ENCODE data around the gene IL1RAPL2.

The IL1RAPL2 gene

GRCh38 chrX:105458846-105459245 lies 892.8 kb downstream of the IL1RAPL2 start:
- ATAC-seq (replicated peaks) (no peak), DNase-seq (no peak)
- Mint-ChIP-seq H3K27me3 (no peaks in the 10 kb centered on the region), H3K27ac (no peak overlapping the region), H3K36me3 (no peaks in the 10 kb centered on the region), H3K9me3 (peaks cover 3 to 4% of the 10 kb centered on the region in 2 donors), H3K4me3 (no peak overlapping the region), H3K4me1 (no peaks in the 10 kb centered on the region)

DNA sequence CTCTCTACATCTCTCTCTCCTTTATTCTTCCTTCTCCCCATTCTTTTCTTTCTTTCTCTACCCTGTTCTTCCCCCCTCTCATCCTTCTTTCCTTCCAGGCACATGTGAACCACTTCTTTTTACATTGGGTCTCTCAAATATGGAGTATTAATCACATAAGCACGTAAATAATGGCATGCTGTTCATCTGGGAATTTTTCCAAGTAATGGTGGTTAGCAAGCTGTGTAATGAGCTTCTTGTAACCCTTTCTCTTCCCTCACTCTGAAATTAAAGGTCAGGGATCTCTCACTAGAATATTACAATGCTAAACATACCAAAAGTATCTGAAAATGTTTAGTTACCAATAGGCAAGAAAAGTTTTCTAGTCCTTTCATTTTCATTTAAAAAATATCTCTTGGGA lies 894.4 kb downstream of the IL1RAPL2 start:
- DNase-seq (no peak), ATAC-seq (replicated peaks) (no peak)
- no peak overlapping the region for H3K27ac Mint-ChIP-seq
- no peaks in the 10 kb centered on the region for H3K27me3 Mint-ChIP-seq
- H3K4me1 Mint-ChIP-seq: no peaks in the 10 kb centered on the region
- H3K9me3 Mint-ChIP-seq: peaks cover 2 to 4% of the 10 kb centered on the region in 2 donors
- H3K36me3 Mint-ChIP-seq: no peaks in the 10 kb centered on the region
- H3K4me3 Mint-ChIP-seq: no peak overlapping the region

DNA sequence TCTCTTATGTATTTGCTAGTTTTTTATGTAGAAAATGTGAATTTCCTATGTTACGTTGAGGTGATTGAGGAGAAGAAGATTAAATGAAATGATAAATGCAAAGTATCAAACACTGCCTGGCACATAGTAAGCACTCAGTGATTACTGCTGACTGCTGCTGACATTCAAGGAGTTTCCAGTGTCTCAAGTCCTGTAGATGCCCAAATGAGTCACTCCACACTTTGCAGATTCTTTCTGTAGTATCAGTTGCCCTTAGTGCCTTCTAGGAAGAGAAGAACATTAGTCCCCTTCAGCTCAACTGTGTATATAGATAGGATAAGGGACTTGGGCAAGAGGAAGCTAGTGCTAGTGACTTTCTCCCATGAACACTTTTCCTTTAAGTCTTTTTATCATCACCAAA lies 895.0 kb downstream of the IL1RAPL2 start:
- no peak overlapping the region for H3K27ac Mint-ChIP-seq
- no peaks in the 10 kb centered on the region for H3K27me3 Mint-ChIP-seq
- no peaks in the 10 kb centered on the region for H3K36me3 Mint-ChIP-seq
- ATAC-seq (replicated peaks) (no peak), DNase-seq (no peak)
- no peaks in the 10 kb centered on the region for H3K4me1 Mint-ChIP-seq
- H3K4me3 Mint-ChIP-seq: no peak overlapping the region
- H3K9me3 Mint-ChIP-seq: peaks cover 0 to 4% of the 10 kb centered on the region in 2 donors

- no peak for DNase-seq
- H3K36me3 Mint-ChIP-seq: no peaks in the 10 kb centered on the region
- ATAC-seq (replicated peaks): no peak
- no peaks in the 10 kb centered on the region for H3K27me3 Mint-ChIP-seq
- peaks cover 0 to 4% of the 10 kb centered on the region in 2 donors for H3K9me3 Mint-ChIP-seq
- no peaks in the 10 kb centered on the region for H3K4me1 Mint-ChIP-seq
- no peak overlapping the region for H3K4me3 Mint-ChIP-seq
- no peak overlapping the region for H3K27ac Mint-ChIP-seq
Observed at GRCh38 chrX:105462186-105462585, 896.2 kb downstream of the IL1RAPL2 start.

- no peak overlapping the region for H3K27ac Mint-ChIP-seq
- ATAC-seq (replicated peaks) (no peak), DNase-seq (no peak)
- peaks cover 0 to 4% of the 10 kb centered on the region in 2 donors for H3K9me3 Mint-ChIP-seq
- H3K4me1 Mint-ChIP-seq: no peaks in the 10 kb centered on the region
- H3K4me3 Mint-ChIP-seq: no peak overlapping the region
- H3K27me3 Mint-ChIP-seq: no peaks in the 10 kb centered on the region
- H3K36me3 Mint-ChIP-seq: no peaks in the 10 kb centered on the region
Observed at GRCh38 chrX:105463473-105463872, 897.5 kb downstream of the IL1RAPL2 start.

- Mint-ChIP-seq H3K36me3 (no peaks in the 10 kb centered on the region), H3K9me3 (peaks cover 0 to 4% of the 10 kb centered on the region in 2 donors), H3K27ac (no peak overlapping the region), H3K27me3 (no peaks in the 10 kb centered on the region), H3K4me1 (no peaks in the 10 kb centered on the region), H3K4me3 (no peak overlapping the region)
- no peak for ATAC-seq (replicated peaks)
- DNase-seq: no peak
Observed at GRCh38 chrX:105464618-105465017, 898.6 kb downstream of the IL1RAPL2 start.

DNA sequence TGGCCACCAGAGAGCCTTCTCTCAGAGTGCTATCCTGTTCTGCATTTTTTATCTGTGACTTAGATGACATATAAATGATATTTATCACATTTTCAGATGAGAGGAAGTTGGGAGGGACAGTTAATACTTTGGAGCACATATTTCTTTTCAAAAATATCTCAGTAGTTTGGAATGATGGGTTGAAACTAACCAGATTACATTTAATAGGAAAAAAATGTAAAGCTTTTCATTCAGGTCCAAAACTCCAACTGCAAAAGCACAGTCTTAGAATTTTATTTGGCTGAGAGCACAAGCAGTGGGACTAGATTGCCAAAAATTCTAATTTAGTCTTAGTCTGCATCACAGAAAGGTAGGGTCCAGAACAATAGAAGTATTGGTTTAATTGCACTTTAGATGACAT lies 902.7 kb downstream of the IL1RAPL2 start:
- H3K27me3 Mint-ChIP-seq: no peaks in the 10 kb centered on the region
- no peaks in the 10 kb centered on the region for H3K4me1 Mint-ChIP-seq
- no peak for ATAC-seq (replicated peaks)
- H3K27ac Mint-ChIP-seq: no peak overlapping the region
- H3K9me3 Mint-ChIP-seq: no peaks in the 10 kb centered on the region
- no peak overlapping the region for H3K4me3 Mint-ChIP-seq
- no peak for DNase-seq
- H3K36me3 Mint-ChIP-seq: no peaks in the 10 kb centered on the region

- ATAC-seq (replicated peaks): no peak
- Mint-ChIP-seq H3K27ac (no peak overlapping the region), H3K4me3 (no peak overlapping the region), H3K27me3 (no peaks in the 10 kb centered on the region), H3K36me3 (no peaks in the 10 kb centered on the region), H3K9me3 (no peaks in the 10 kb centered on the region), H3K4me1 (no peaks in the 10 kb centered on the region)
- no peak for DNase-seq
Observed at GRCh38 chrX:105471597-105471996, 905.6 kb downstream of the IL1RAPL2 start.

DNA sequence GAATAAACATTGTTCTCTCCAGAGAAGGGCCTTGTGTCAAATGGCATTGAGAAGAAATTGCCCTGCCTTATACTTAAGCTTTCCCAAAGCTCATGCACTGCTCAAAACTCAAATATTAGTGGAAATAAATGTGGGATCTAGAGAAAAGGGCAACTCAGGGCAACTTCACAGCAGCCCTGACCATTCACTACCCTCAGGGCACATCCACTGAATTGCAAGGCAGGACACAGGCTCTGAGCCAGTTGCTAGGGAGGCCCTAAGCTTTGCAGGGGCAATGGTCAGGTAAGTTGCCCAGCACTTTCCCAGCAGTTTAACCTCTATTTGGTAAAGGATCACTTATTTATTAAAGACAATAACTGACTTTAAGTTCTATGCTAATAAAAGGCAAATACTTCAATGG lies 909.8 kb downstream of the IL1RAPL2 start:
- Mint-ChIP-seq H3K27ac (no peak overlapping the region), H3K4me1 (no peaks in the 10 kb centered on the region), H3K36me3 (no peaks in the 10 kb centered on the region), H3K9me3 (peaks cover 0 to 2% of the 10 kb centered on the region in 2 donors), H3K4me3 (no peak overlapping the region), H3K27me3 (no peaks in the 10 kb centered on the region)
- no peak for DNase-seq
- ATAC-seq (replicated peaks): no peak

DNA sequence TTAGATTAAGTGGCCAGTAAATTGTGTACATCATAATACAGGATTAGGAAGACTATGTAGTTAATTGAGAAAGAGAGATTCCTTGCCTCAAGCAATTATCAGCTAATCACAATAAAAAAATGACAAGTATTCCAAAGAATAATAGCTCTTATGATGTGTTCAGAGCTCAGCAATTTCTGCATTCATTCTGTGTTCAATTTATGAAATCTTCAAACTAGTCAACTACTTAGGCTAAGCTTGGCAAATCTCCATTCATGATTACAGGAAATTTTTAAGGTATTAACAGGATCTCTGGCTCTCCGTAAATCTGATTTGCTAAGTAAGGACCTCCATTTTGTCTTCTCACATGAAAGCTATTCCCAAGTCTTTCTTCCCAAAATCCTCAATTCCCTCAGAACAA lies 911.4 kb downstream of the IL1RAPL2 start:
- H3K27me3 Mint-ChIP-seq: no peaks in the 10 kb centered on the region
- DNase-seq: no peak
- no peak for ATAC-seq (replicated peaks)
- H3K9me3 Mint-ChIP-seq: peaks cover 0 to 2% of the 10 kb centered on the region in 2 donors
- H3K4me1 Mint-ChIP-seq: no peaks in the 10 kb centered on the region
- no peaks in the 10 kb centered on the region for H3K36me3 Mint-ChIP-seq
- no peak overlapping the region for H3K4me3 Mint-ChIP-seq
- H3K27ac Mint-ChIP-seq: no peak overlapping the region

DNA sequence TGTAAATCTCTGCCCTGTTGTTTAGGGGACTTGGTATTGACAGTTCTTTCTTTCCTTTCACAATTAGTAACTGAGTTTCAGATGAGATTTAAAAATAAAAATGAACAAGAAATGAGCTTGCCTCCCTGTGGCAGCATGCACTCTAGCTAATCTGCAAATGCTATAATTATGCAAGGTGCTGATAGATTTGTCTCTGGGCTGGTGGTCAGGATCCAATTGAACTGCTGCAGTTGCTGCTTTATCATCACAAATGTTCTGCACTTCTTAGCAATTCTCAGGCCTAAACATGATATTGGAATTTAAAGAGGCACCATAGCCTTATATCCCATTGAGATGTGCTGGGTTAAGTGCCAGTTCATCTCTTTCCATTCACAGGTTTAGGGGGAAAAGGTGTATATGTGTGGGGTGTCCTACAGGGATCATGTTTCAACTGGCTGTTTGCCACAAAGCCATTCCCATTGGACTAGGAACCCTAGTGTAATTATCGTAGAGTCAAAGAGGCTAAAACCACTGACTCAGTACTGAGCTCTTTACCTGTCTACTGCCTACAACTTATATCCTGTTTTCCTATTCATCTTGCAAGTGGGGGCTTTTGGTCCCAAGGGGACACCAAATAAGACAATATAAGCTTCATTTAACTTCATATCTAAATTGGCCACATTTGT lies 914.8 kb downstream of the IL1RAPL2 start:
- no peaks in the 10 kb centered on the region for H3K4me1 Mint-ChIP-seq
- DNase-seq: no peak
- no peak for ATAC-seq (replicated peaks)
- H3K36me3 Mint-ChIP-seq: no peaks in the 10 kb centered on the region
- no peak overlapping the region for H3K27ac Mint-ChIP-seq
- no peaks in the 10 kb centered on the region for H3K27me3 Mint-ChIP-seq
- H3K4me3 Mint-ChIP-seq: no peak overlapping the region
- H3K9me3 Mint-ChIP-seq: peaks cover 2 to 5% of the 10 kb centered on the region in 2 donors

DNA sequence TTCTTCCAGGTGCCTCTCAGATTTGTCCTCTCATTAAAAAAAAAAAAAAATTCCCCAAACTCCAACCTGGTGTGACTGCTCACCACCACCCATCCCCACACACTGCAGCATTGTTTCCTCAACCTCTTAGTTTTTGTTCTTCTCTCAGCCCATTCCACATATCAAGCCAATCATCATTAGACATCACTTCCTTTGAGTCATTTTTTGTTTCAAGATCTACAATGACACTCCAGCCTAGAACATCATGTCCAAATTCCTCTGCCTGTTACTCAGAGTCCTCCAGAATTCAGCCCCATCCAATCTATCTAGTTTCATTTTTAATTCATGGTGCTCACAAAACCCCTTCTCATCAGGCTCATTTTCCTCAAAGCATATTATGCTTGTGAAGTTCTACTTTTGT lies 917.0 kb downstream of the IL1RAPL2 start:
- H3K9me3 Mint-ChIP-seq: peaks cover 2 to 6% of the 10 kb centered on the region in 2 donors
- no peaks in the 10 kb centered on the region for H3K36me3 Mint-ChIP-seq
- no peak for DNase-seq
- H3K4me1 Mint-ChIP-seq: no peaks in the 10 kb centered on the region
- H3K27me3 Mint-ChIP-seq: no peaks in the 10 kb centered on the region
- no peak for ATAC-seq (replicated peaks)
- H3K27ac Mint-ChIP-seq: no peak overlapping the region
- H3K4me3 Mint-ChIP-seq: no peak overlapping the region

DNA sequence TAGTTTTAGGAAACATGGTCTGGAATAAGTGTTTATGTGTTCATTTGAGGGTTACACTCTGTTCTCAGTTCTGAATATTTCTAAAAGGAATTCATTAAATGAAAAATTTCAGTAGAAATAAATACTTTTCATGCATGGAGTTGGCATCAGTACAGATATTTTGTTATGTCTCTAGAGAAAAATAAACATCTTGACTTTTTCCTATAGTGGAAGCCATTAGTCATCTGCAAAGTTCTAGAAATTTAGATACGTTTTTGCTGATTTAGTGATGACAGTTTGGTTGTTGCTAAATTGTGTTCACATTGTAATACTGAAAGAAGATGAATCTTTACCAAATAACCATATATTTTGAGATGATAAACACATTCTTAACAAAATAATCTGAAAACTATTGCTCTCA lies 922.7 kb downstream of the IL1RAPL2 start:
- no peak overlapping the region for H3K4me3 Mint-ChIP-seq
- ATAC-seq (replicated peaks) (no peak), DNase-seq (no peak)
- no peak overlapping the region for H3K27ac Mint-ChIP-seq
- no peaks in the 10 kb centered on the region for H3K27me3 Mint-ChIP-seq
- H3K9me3 Mint-ChIP-seq: peaks cover 0 to 6% of the 10 kb centered on the region in 2 donors
- no peaks in the 10 kb centered on the region for H3K36me3 Mint-ChIP-seq
- H3K4me1 Mint-ChIP-seq: no peaks in the 10 kb centered on the region

- Mint-ChIP-seq H3K27me3 (no peaks in the 10 kb centered on the region), H3K27ac (no peak overlapping the region), H3K36me3 (no peaks in the 10 kb centered on the region), H3K4me1 (no peaks in the 10 kb centered on the region), H3K4me3 (no peak overlapping the region), H3K9me3 (no peaks in the 10 kb centered on the region)
- DNase-seq (no peak), ATAC-seq (replicated peaks) (no peak)
Observed at GRCh38 chrX:105495376-105495775, 929.4 kb downstream of the IL1RAPL2 start.

DNA sequence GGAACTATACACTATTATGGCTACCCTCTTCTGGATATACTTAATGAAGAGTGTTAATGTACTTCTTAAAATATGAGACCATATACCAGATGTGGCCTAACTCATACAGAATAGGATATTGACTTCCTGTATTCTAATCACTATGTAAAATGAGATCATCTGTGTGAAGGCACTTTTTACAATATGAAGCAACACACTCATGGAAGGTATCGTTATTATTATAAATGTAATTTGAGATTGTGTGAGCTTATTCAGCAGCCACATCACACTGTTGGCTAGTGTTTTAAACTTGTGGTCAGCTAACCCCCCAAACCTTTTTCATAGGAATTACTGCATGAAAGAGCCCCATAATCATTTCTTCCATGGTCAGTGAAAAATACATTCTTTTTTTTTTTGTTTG lies 936.3 kb downstream of the IL1RAPL2 start:
- no peak overlapping the region for H3K4me3 Mint-ChIP-seq
- DNase-seq: no peak
- no peaks in the 10 kb centered on the region for H3K36me3 Mint-ChIP-seq
- no peaks in the 10 kb centered on the region for H3K27me3 Mint-ChIP-seq
- H3K9me3 Mint-ChIP-seq: no peaks in the 10 kb centered on the region
- no peak for ATAC-seq (replicated peaks)
- H3K27ac Mint-ChIP-seq: no peak overlapping the region
- H3K4me1 Mint-ChIP-seq: no peaks in the 10 kb centered on the region

DNA sequence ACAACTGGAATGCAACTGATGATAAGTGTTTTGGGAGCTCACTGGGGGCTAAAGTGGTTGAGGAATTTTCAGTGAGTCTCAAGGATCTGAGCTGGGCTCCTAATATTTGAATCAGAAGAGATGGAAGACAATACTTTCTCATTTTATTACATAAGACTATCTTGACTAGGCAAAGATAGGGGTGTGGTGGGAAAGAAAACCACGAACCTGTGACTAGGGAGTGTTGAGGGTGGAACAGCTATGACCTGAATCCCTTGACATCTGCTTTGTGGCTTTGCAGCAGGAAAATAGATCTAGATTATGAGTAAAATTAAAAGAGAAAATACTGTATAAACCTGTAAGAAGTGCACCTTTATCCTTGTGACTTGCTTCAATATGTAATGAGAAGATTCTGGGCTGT lies 949.6 kb downstream of the IL1RAPL2 start:
- no peaks in the 10 kb centered on the region for H3K4me1 Mint-ChIP-seq
- H3K9me3 Mint-ChIP-seq: peaks cover 0 to 3% of the 10 kb centered on the region in 2 donors
- H3K4me3 Mint-ChIP-seq: no peak overlapping the region
- H3K27ac Mint-ChIP-seq: no peak overlapping the region
- no peak for ATAC-seq (replicated peaks)
- H3K36me3 Mint-ChIP-seq: no peaks in the 10 kb centered on the region
- H3K27me3 Mint-ChIP-seq: no peaks in the 10 kb centered on the region
- DNase-seq: no peak

Measured in stimulated activated naive B cell treated with anti-CD40 and anti-IgM and Interleukin-4, amounts not matched to agents 10 μg/mL and 1 μg/mL and 100 μg/mL, for 72 hours (primary cell).